H54 (cell line): ENCODE measurements around the gene NR4A3.
"Not testable (repeated sequence)": the region's sequence is repeated elsewhere in the genome, so short reads cannot be mapped to it uniquely, and the experiment has no call there.

ENCODE experiments used
- DNase-seq: peaks from one replicate; pipeline ENCODE4 v3.0.0; 2011; ENCODE audit warnings: low spot score, mixed read lengths; ENCODE audit not compliant: insufficient read length
- FAIRE-seq: peaks from 3 replicates; lab custom pipeline; 2011; peaks lifted over from hg19 to GRCh38; lab: Jason Lieb, UNC
- POLR2A ChIP-seq: IDR thresholded peaks from 2 replicates; pipeline ENCODE4 v1.6.1; 2011; ENCODE audit warnings: low read depth, mild to moderate bottlenecking, low read length

The NR4A3 gene

GRCh38 chr9:99833735-99834134 lies 12.1 kb downstream of the NR4A3 start:
- no peak for DNase-seq

GRCh38 chr9:99834474-99834873 lies 12.8 kb downstream of the NR4A3 start:
- DNase-seq (no peak), FAIRE-seq (no peak)
- TF ChIP-seq POLR2A, result no peak

More at GRCh38 chr9:99833735-99834134, 12.1 kb downstream of the NR4A3 start:
- no peak for FAIRE-seq
- TF ChIP-seq POLR2A, result no peak

- FAIRE-seq (no peak), DNase-seq (no peak)
- no peak for TF ChIP-seq POLR2A
These were observed 13.5 kb downstream of the NR4A3 start for GRCh38 chr9:99835142-99835541.

GRCh38 chr9:99835581-99835980 lies 13.9 kb downstream of the NR4A3 start:
- TF ChIP-seq POLR2A, result no peak
- FAIRE-seq (no peak), DNase-seq (no peak)

- TF ChIP-seq POLR2A, result no peak
- DNase-seq (no peak), FAIRE-seq (no peak)
These were observed 18.4 kb downstream of the NR4A3 start for GRCh38 chr9:99840072-99840471.

- DNase-seq (no peak), FAIRE-seq (no peak)
- TF ChIP-seq POLR2A, result no peak
These were observed 23.4 kb downstream of the NR4A3 start for GRCh38 chr9:99845063-99845462.

GRCh38 chr9:99848447-99848846 lies 26.8 kb downstream of the NR4A3 start:
- TF ChIP-seq POLR2A, result no peak
- DNase-seq (no peak), FAIRE-seq (no peak)

- no peak for TF ChIP-seq POLR2A
- no peak for DNase-seq
- no peak for FAIRE-seq
These were observed 29.2 kb downstream of the NR4A3 start for GRCh38 chr9:99850736-99851499.

GRCh38 chr9:99851500-99851822 lies 29.8 kb downstream of the NR4A3 start:
- TF ChIP-seq POLR2A, result no peak
- FAIRE-seq (no peak), DNase-seq (no peak)

- TF ChIP-seq POLR2A, result no peak
- FAIRE-seq (no peak), DNase-seq (no peak)
These were observed 30.9 kb downstream of the NR4A3 start for GRCh38 chr9:99852617-99853016.

GRCh38 chr9:99855467-99856176 lies 33.9 kb downstream of the NR4A3 start:
- FAIRE-seq (no peak), DNase-seq (no peak)
- TF ChIP-seq POLR2A, result no peak

- FAIRE-seq, DNase-seq: not testable (repeated sequence)
These were observed 35.9 kb downstream of the NR4A3 start for GRCh38 chr9:99857576-99857975.

- DNase-seq (no peak), FAIRE-seq (no peak)
- no peak for TF ChIP-seq POLR2A
These were observed 36.4 kb downstream of the NR4A3 start for GRCh38 chr9:99858087-99858486.

GRCh38 chr9:99859243-99859980 lies 37.7 kb downstream of the NR4A3 start:
- DNase-seq (no peak), FAIRE-seq (no peak)
- no peak for TF ChIP-seq POLR2A

GRCh38 chr9:99860266-99860665 lies 38.6 kb downstream of the NR4A3 start:
- FAIRE-seq, result no peak

More at GRCh38 chr9:99860266-99860665, 38.6 kb downstream of the NR4A3 start:
- TF ChIP-seq POLR2A, result no peak
- no peak for DNase-seq
